ENCODE measurements around the gene HMGCLL1. TPM values are rescaled to one million over a fixed set of nuclear protein-coding genes. Genes with fewer than 3 reads are reported as not detected.
A peak's percentile ranks its signal among the peaks of the same experiment; 100 is the strongest.

Gene HMGCLL1
- polyA plus RNA-seq, 1 of the 3 experiments (the other 2 are of a cell fraction): not detected

- H3F3A ChIP-seq (replicated peaks; ENCODE audit: insufficient read depth): no peaks in the 10 kb centered on the region
These were observed 38.3 kb upstream of the HMGCLL1 start for GRCh38 chr6:55617272-55617671.

GRCh38 chr6:55604021-55604420 is 25.0 kb upstream of the HMGCLL1 start:
- POLR2A ChIA-PET: no interaction called here
- no peak for DNase-seq
- H3K9me3 ChIP-seq: no peaks in the 10 kb centered on the region
- no peaks in the 10 kb centered on the region for H4K20me1 ChIP-seq (ENCODE audit: insufficient read depth)
- no peaks in the 10 kb centered on the region; the same call in 1 of the 2 replicates for H3K9me2 ChIP-seq
- CTCF ChIA-PET: interaction anchor here (1.2 to 1.8 kb wide), 2 partner anchors 13 to 25 kb away, joined by 3 to 7 read pairs; partner anchors contain the start of gene HMGCLL1
- H2AFZ ChIP-seq (ENCODE audit: low read depth): no peak overlapping the region
- H3K4me1 ChIP-seq (ENCODE audit: control insufficient read depth in 1 of 2, insufficient read depth in 2 of 2, low read depth in 1 of 2, low read length in 1 of 2): no peaks in the 10 kb centered on the region
- H3K27me3 ChIP-seq (ENCODE audit: insufficient read depth): no peaks in the 10 kb centered on the region
- H3K4me3 ChIP-seq (ENCODE audit: low read depth in 2 of 2, low read length in 1 of 2): no peak overlapping the region
- no peaks in the 10 kb centered on the region for H3K36me3 ChIP-seq (replicated peaks in 1 of 2; ENCODE audit: control insufficient read depth in 1 of 2, insufficient read depth in 2 of 2, low read length in 1 of 2)
- TF ChIP-seq RAD21 (IDR thresholded peaks at IDR 0.05; ENCODE audit: low read length) (no peak), RCOR1 (IDR thresholded peaks at IDR 0.05; ENCODE audit: low read length) (no peak)
- H3K27ac ChIP-seq (ENCODE audit: low read depth in 2 of 2, low read length in 1 of 2): no peak overlapping the region
- no peak overlapping the region for H3K9ac ChIP-seq
- no peaks in the 10 kb centered on the region for H3K79me2 ChIP-seq (ENCODE audit: insufficient read depth)
- no peaks in the 10 kb centered on the region for H3F3A ChIP-seq (replicated peaks; ENCODE audit: insufficient read depth)
- H3K4me2 ChIP-seq: no peak overlapping the region

More at GRCh38 chr6:55617272-55617671, 38.3 kb upstream of the HMGCLL1 start:
- DNase-seq: peak; percentile 16
- no peaks in the 10 kb centered on the region for H3K4me1 ChIP-seq (ENCODE audit: control insufficient read depth in 1 of 2, insufficient read depth in 2 of 2, low read depth in 1 of 2, low read length in 1 of 2)
- ChIA-PET CTCF (interaction anchor here (0.6 to 2.4 kb wide), 15 partner anchors 13 to 676 kb away, joined by 3 to 10 read pairs (median 3); no protein-coding TSS in a partner anchor), POLR2A (no interaction called here)
- TF ChIP-seq CTCF (IDR thresholded peaks at IDR 0.05): peak; percentile 71
- TF ChIP-seq MEF2A (IDR thresholded peaks at IDR 0.05; ENCODE audit: borderline replicate concordance, low read depth): no peak
- no peak for TF ChIP-seq USF2 (IDR thresholded peaks at IDR 0.05; ENCODE audit: borderline replicate concordance, low read depth, low read length)
- peak; percentile 65 for TF ChIP-seq SMC3 (IDR thresholded peaks at IDR 0.05; ENCODE audit: low read depth, low read length)
- peak; percentile 65 for TF ChIP-seq RAD21 (IDR thresholded peaks at IDR 0.05; ENCODE audit: low read length)
- no peak overlapping the region for H3K9ac ChIP-seq
- no peak overlapping the region for H3K27ac ChIP-seq (ENCODE audit: low read depth in 2 of 2, low read length in 1 of 2)
- no peaks in the 10 kb centered on the region for H3K79me2 ChIP-seq (ENCODE audit: insufficient read depth)
- H2AFZ ChIP-seq (ENCODE audit: low read depth): no peak overlapping the region
- WGBS (ENCODE audit: low lambda C conversion rate): 61% methylated on average over 5 of the region's 5 CpGs
- H4K20me1 ChIP-seq (ENCODE audit: insufficient read depth): no peaks in the 10 kb centered on the region
- H3K4me3 ChIP-seq (ENCODE audit: low read depth in 2 of 2, low read length in 1 of 2): no peak overlapping the region; a peak in 1 of 4 replicates
- H3K36me3 ChIP-seq (replicated peaks in 1 of 2; ENCODE audit: control insufficient read depth in 1 of 2, insufficient read depth in 2 of 2, low read length in 1 of 2): no peaks in the 10 kb centered on the region
- H3K4me2 ChIP-seq: no peak overlapping the region
- H3K9me3 ChIP-seq: no peaks in the 10 kb centered on the region
- H3K27me3 ChIP-seq (ENCODE audit: insufficient read depth): no peaks in the 10 kb centered on the region
- H3K9me2 ChIP-seq: no peaks in the 10 kb centered on the region

GRCh38 chr6:55601120-55601519 is 22.1 kb upstream of the HMGCLL1 start:
- no peak overlapping the region for H3K4me2 ChIP-seq
- H3K36me3 ChIP-seq (replicated peaks in 1 of 2; ENCODE audit: control insufficient read depth in 1 of 2, insufficient read depth in 2 of 2, low read length in 1 of 2): no peaks in the 10 kb centered on the region
- 79% methylated on average over 2 of the region's 2 CpGs for WGBS (ENCODE audit: low lambda C conversion rate)
- no peaks in the 10 kb centered on the region for H3K9me3 ChIP-seq
- TF ChIP-seq NFIC (IDR thresholded peaks at IDR 0.05; ENCODE audit: borderline replicate concordance) (no peak), SMC3 (IDR thresholded peaks at IDR 0.05; ENCODE audit: low read depth, low read length) (no peak), RXRA (IDR thresholded peaks at IDR 0.05; ENCODE audit: borderline replicate concordance, low read depth) (no peak), RAD21 (IDR thresholded peaks at IDR 0.05; ENCODE audit: low read length) (no peak), POLR2AphosphoS5 (IDR thresholded peaks at IDR 0.05; ENCODE audit: low read depth, low read length) (no peak), IRF3 (IDR thresholded peaks at IDR 0.05; ENCODE audit: low read depth, low read length) (no peak), FOSL2 (IDR thresholded peaks at IDR 0.05; ENCODE audit: borderline replicate concordance, low read depth) (no peak), REST (IDR thresholded peaks at IDR 0.05; ENCODE audit: low read depth, low read length) (no peak)
- H3K27ac ChIP-seq (ENCODE audit: low read depth in 2 of 2, low read length in 1 of 2): no peak overlapping the region
- H4K20me1 ChIP-seq (ENCODE audit: insufficient read depth): no peaks in the 10 kb centered on the region
- no peak overlapping the region for H3K9ac ChIP-seq
- no peaks in the 10 kb centered on the region; the same call in 1 of the 2 replicates for H3K27me3 ChIP-seq (ENCODE audit: insufficient read depth)
- ChIA-PET POLR2A (no interaction called here), CTCF (interaction anchor here (1.6 kb wide), 1 partner anchor 10 kb away, joined by 5 read pairs; no protein-coding TSS in a partner anchor)
- H2AFZ ChIP-seq (ENCODE audit: low read depth): no peak overlapping the region
- H3K4me3 ChIP-seq (ENCODE audit: low read depth in 2 of 2, low read length in 1 of 2): no peak overlapping the region
- DNase-seq: no peak
- H3F3A ChIP-seq (replicated peaks; ENCODE audit: insufficient read depth): no peaks in the 10 kb centered on the region
- no peaks in the 10 kb centered on the region for H3K79me2 ChIP-seq (ENCODE audit: insufficient read depth)
- no peaks in the 10 kb centered on the region for H3K4me1 ChIP-seq (ENCODE audit: control insufficient read depth in 1 of 2, insufficient read depth in 2 of 2, low read depth in 1 of 2, low read length in 1 of 2)
- no peaks in the 10 kb centered on the region; the same call in 1 of the 2 replicates for H3K9me2 ChIP-seq

Measured in SK-N-SH (cell line).